HG03025 (cell line): ENCODE data around the gene RFPL4AL1.
"Not testable (repeated sequence)": the region's sequence is repeated elsewhere in the genome, so short reads cannot be mapped to it uniquely, and the experiment has no call there.

Experiments
- ATAC-seq: cut with Tn5 transposase; IDR thresholded peaks from one replicate; pipeline ENCODE4 v1.9.1; 2021; ENCODE audit warnings: mild to moderate bottlenecking, moderate library complexity; ENCODE audit not compliant: unreplicated experiment, low FRiP score

The RFPL4AL1 gene

GRCh38 chr19:55768818-55769217 lies at the start of gene RFPL4AL1:
Gene RFPL4AL1 (plus strand): TSS chr19:55769118. CDS start chr19:55771805, 2,687 bp downstream.
- not testable (repeated sequence) for ATAC-seq

GRCh38 chr19:55720214-55720746 lies 48.6 kb upstream of the RFPL4AL1 start:
- no peak for ATAC-seq

GRCh38 chr19:55720801-55721200 lies 48.1 kb upstream of the RFPL4AL1 start:
- no peak for ATAC-seq

GRCh38 chr19:55723491-55723890 lies 45.4 kb upstream of the RFPL4AL1 start:
- no peak for ATAC-seq

GRCh38 chr19:55730378-55730777 lies 38.5 kb upstream of the RFPL4AL1 start:
- not testable (repeated sequence) for ATAC-seq

- ATAC-seq: no peak
Observed at GRCh38 chr19:55738302-55738701, 30.6 kb upstream of the RFPL4AL1 start, which contains the start of gene NLRP9. Gene NLRP9 (minus strand): TSS chr19:55738402. CDS start chr19:55738374, 28 bp downstream.

- no peak for ATAC-seq
Observed at GRCh38 chr19:55750715-55751114, 18.2 kb upstream of the RFPL4AL1 start.

- no peak for ATAC-seq
Observed at GRCh38 chr19:55753401-55753800, 15.5 kb upstream of the RFPL4AL1 start.

- ATAC-seq: not testable (repeated sequence)
Observed at GRCh38 chr19:55756808-55757207, 12.1 kb upstream of the RFPL4AL1 start.

- not testable (repeated sequence) for ATAC-seq
Observed at GRCh38 chr19:55758797-55759196, 10.1 kb upstream of the RFPL4AL1 start, which contains the start of gene RFPL4A. Gene RFPL4A (plus strand): TSS chr19:55759097. CDS start chr19:55761801, 2,704 bp downstream.

- ATAC-seq: no peak
Observed at GRCh38 chr19:55766466-55766865, 2.5 kb upstream of the RFPL4AL1 start.

GRCh38 chr19:55769632-55770031 lies 714 bp downstream of the RFPL4AL1 start:
- not testable (repeated sequence) for ATAC-seq

- ATAC-seq: no peak
Observed at GRCh38 chr19:55777528-55777927, 8.6 kb downstream of the RFPL4AL1 start.

- ATAC-seq: no peak
Observed at GRCh38 chr19:55778331-55778730, 9.4 kb downstream of the RFPL4AL1 start.

- no peak for ATAC-seq
Observed at GRCh38 chr19:55781112-55781511, 12.2 kb downstream of the RFPL4AL1 start.

- no peak for ATAC-seq
Observed at GRCh38 chr19:55795021-55795420, 26.1 kb downstream of the RFPL4AL1 start.

GRCh38 chr19:55801416-55801815 lies 32.5 kb downstream of the RFPL4AL1 start:
- no peak for ATAC-seq

- ATAC-seq: no peak
Observed at GRCh38 chr19:55802281-55802680, 33.4 kb downstream of the RFPL4AL1 start.

- ATAC-seq: no peak
Observed at GRCh38 chr19:55809381-55810058, 40.6 kb downstream of the RFPL4AL1 start.

- ATAC-seq: no peak
Observed at GRCh38 chr19:55811340-55811739, 42.4 kb downstream of the RFPL4AL1 start.

GRCh38 chr19:55812449-55812848 lies 43.5 kb downstream of the RFPL4AL1 start:
- no peak for ATAC-seq

- no peak for ATAC-seq
Observed at GRCh38 chr19:55813906-55814305, 45.0 kb downstream of the RFPL4AL1 start.
